GM10266 (cell line): ENCODE measurements around the gene GMEB2.

ENCODE experiments used
- DNase-seq: peaks from one replicate; pipeline ENCODE4 v3.0.0; 2012; ENCODE audit errors: extremely low spot score
- TF ChIP-seq, protein P1 (sequence below): IDR thresholded peaks from 2 replicates; pipeline ENCODE4 v1.5.1; 2012; ENCODE audit warnings: mild to moderate bottlenecking, low read depth; ENCODE audit not compliant: control insufficient read depth, insufficient read depth; ENCODE audit errors: missing control alignments

The GMEB2 gene

DNA sequence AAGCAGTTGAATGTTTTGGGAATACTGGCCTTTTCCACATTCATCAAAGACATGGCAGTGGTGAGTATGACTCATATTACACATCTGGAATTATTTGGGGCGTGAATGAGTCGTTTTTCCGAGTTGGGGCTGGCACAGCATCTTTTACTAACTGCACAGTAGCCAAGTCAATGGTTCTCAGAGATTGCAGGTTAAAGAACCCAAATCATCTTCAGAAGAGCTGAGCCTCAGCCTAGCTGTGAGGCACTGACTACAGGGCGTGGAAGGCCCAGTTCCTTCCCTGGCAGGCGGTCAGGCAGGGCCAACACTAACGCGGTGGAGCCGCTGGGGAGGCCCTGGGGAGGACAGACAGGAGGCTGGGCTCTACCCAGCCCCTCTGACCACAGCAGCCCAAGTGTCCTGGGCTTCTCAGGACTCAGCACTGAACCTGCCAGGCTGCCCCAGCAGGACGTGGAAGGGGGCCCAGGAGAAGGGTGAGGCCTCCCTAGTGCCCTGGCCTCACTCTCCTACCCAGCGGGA, 32.8 kb downstream of the GMEB2 start:
- DNase-seq: no peak
- TF ChIP-seq, protein P1, sequence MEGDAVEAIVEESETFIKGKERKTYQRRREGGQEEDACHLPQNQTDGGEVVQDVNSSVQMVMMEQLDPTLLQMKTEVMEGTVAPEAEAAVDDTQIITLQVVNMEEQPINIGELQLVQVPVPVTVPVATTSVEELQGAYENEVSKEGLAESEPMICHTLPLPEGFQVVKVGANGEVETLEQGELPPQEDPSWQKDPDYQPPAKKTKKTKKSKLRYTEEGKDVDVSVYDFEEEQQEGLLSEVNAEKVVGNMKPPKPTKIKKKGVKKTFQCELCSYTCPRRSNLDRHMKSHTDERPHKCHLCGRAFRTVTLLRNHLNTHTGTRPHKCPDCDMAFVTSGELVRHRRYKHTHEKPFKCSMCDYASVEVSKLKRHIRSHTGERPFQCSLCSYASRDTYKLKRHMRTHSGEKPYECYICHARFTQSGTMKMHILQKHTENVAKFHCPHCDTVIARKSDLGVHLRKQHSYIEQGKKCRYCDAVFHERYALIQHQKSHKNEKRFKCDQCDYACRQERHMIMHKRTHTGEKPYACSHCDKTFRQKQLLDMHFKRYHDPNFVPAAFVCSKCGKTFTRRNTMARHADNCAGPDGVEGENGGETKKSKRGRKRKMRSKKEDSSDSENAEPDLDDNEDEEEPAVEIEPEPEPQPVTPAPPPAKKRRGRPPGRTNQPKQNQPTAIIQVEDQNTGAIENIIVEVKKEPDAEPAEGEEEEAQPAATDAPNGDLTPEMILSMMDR: no peak

DNA sequence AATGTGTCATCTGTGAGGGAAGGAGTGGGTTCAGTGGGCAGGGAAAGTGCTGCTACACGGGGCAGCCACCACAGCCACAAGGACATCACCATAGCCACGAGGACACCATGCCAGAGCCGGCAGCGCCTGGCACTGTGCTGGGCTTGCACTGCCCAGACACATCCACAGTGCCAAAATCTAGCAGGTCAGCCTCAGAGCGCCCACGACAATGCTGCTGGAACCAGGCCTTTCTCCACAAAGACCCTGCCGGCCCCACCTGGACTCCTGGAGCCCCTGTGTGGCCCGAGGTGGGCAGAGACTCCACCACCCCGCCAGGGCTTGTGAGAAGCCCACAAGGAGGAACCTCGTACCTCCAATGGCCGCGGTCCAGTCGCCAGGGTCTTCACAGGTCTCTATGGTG, 34.2 kb downstream of the GMEB2 start:
- TF ChIP-seq, protein P1: no peak
- DNase-seq: no peak

GRCh38 chr20:63591786-63592355, 35.0 kb downstream of the GMEB2 start:
- TF ChIP-seq, protein P1: no peak

DNA sequence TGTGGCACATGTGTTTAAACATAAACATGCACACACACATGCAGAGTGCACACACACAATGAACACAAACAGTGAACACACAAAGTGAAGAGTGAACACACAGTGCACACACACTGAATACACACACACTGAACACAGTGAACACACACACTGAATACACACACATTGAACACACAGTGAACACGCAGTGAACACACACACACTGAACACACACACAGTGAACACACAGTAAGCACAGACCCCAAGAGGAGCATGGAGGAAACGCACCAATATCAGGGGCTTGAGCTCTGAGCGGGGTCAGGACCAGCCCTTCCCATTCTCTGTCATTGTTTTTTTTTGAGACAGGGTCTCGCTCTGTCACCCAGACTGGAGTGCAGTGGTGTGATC, 35.8 kb downstream of the GMEB2 start:
- no peak for DNase-seq
- TF ChIP-seq, protein P1: no peak

More at GRCh38 chr20:63591786-63592355, 35.0 kb downstream of the GMEB2 start:
- DNase-seq: no peak

DNA sequence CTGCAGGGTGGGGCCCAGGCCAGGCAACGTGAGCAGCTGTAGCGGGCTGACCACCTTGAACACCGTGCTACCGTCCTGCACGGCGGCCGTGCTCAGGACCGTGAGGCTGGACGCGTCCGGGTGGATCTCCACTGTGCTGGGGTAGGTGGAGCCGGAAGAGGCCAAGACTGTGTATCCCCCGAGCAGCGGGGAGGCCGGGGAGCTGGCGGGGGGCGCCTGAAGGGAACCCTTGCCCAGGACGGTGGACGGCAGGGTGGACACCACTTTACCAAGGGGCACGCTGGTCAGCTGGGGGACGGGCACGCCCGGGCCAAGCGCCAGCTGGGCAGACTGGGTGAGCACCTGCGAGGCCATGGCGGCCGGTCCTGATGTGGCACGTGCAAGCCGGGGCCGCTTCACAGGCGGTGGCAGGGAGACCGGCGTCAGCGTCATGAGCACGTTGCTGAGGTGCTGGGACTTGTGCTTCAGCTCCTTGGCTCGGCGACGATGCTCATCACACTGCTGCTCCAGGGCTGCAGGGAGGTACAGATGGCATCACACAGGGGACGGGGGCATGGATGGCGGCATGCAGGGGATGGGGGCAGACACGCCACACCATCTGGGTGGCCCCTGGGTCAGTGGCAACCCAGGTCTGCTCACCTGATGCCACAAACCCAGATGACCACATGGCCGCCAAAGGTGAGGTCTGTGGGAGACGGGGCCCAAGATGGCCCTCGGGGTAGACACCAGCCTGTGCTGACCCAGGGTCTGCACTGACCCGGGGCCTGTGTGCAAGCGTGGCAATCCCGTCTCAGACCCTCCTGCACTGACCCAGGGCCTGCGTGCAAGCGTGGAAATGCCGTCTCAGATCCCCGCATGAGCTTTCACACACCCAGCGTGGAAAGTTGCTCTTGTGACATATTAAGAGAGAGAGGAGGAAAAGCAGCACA, 36.4 kb downstream of the GMEB2 start:
- TF ChIP-seq, protein P1: no peak
- no peak for DNase-seq

- no peak for DNase-seq
- TF ChIP-seq, protein P1: no peak
Measured at GRCh38 chr20:63589261-63590217, 37.4 kb downstream of the GMEB2 start.
